Astrocyte of the cerebellum (primary cell): ENCODE data around the gene CDH4.
A peak's percentile ranks its signal among the peaks of the same experiment; 100 is the strongest.

Experiments
- DNase-seq: peaks from one replicate; pipeline ENCODE4 v3.0.0-alpha.2; 2011; ENCODE audit warnings: low read depth
- H3K4me3 ChIP-seq: 2 replicates; pipeline ENCODE4 v1.5.1; 2011; ENCODE audit warnings: mild to moderate bottlenecking, low read depth, low read length, moderate library complexity
- CTCF ChIP-seq: IDR thresholded peaks from 2 replicates; pipeline ENCODE4 v1.5.1; 2012; ENCODE audit warnings: low read length, low read depth, moderate library complexity, mild to moderate bottlenecking; ENCODE audit errors: missing control alignments
- in situ Hi-C: cut with HindIII; loops from 2 replicates; pipeline ENCODE4 v1.10.0; 2017; ENCODE audit warnings: low sequenced_read_pairs

CDH4 gene

DNA sequence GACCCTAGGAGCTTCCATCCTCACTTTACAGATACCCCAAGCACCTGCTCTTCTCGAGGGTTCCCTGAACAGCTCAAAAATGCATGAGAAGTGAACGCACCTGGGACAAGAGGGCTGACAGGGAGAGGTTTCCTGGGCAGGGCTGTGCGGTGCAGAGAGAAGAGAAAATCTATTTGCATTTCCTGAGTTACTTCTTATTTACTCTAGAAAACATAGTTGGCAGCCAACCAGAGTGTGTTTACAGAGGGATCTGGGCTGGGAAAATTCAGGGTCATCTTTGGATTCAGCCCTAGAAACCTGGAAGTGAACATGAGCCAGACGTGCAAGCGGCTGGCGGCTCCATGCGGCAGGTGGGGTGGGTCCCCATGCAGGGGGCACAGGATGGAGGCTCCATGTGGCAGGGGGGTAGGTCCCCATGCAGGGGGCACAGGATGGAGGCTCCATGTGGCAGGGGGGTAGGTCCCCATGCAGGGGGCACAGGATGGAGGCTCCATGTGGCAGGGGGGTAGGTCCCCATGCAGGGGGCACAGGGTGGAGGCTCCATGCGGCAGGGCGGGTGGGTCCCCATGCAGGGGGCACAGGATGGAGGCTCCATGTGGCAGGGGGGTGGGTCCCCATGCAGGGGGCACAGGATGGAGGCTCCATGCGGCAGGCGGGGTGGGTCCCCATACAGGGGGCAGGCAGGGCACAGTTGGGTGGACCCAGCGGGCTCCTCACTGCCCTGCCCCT is 471.6 kb downstream of the CDH4 start:
- H3K4me3 ChIP-seq: no peak overlapping the region
- DNase-seq: no peak
- in situ Hi-C loops: no loop called here
- TF ChIP-seq CTCF: no peak

DNA sequence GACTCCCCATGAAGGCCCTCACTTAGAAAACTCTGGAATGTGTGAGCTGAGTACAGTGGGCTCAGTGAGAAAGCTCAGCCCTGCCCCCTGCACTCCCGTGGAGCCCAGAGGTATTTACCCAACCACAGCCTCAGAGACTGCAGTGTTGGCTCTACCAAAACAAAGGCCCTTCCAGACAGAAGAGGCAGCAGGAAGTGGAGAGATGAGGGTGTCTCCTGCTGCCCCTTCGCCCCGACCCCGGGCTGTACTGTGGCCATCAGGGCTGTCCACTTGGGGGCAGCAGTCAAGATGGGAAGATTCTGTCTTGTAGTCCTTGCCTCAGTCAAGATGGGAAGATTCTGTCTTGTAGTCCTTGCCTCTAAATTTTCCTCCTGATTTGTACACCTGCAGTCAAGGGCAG is 472.3 kb downstream of the CDH4 start:
- in situ Hi-C loops: no loop called here
- peak; percentile 39 for TF ChIP-seq CTCF
- no peak overlapping the region for H3K4me3 ChIP-seq
- DNase-seq: no peak

DNA sequence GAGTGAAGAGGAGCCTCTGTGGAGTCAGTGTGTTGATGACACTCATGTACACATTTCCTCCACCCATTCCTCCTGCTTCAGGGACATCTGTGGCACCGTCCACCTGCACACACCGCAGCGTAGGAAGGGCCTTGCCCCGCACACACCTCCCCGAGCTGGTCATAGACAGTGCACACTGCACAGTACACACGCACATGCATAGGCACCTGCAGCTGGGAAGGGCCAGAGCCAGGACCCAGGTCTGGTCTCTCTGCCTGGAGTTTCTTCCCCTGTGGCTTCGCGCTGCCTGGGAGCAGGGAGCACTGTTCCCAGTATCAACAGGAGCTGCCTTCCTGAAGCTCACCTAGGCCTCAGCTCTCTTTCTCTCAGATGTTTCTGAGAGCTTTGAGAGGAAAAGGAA is 473.1 kb downstream of the CDH4 start:
- H3K4me3 ChIP-seq: no peak overlapping the region
- DNase-seq: no peak
- TF ChIP-seq CTCF: no peak
- in situ Hi-C loops: no loop called here

DNA sequence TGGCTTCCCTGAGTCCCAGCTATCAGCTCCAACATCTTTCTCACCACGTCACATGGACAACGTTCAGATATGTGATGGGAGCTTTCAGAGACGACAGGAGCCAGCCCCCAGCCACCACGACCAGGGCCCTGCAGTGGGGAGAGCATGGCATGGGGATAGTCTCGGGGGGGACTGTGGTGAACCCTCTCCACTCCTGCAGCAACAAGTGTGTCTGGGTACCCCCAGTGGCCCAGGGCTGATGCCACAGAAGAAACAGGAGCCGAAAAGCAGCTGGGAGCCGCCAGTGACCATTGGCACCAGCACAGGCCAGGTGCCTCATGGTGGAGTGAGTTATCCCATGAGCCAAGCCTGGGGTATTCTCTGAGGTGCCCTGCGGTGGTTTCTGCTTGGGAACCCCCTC is 473.9 kb downstream of the CDH4 start:
- no peak for TF ChIP-seq CTCF
- H3K4me3 ChIP-seq: no peak overlapping the region
- in situ Hi-C loops: no loop called here
- DNase-seq: no peak

DNA sequence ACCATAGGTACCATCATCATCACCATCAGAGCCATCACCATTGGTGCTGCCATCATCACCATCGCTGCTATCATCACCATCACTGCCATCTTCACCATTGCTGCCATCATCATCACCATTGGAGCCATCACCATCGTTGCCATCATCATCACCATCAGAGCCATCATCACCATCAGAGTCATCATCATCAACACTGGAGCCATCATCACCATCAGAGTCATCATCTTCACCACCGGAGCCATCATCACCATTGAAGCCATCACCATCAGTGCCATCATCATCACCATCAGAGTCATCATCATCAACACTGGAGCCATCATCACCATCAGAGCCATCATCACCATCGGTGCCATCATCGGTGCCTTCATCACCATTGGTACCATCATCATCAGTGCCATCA is 474.9 kb downstream of the CDH4 start:
- no peak overlapping the region for H3K4me3 ChIP-seq
- in situ Hi-C loops: no loop called here
- no peak for TF ChIP-seq CTCF
- no peak for DNase-seq

- in situ Hi-C loops: no loop called here
- TF ChIP-seq CTCF: no peak
These were observed 475.7 kb downstream of the CDH4 start for GRCh38 chr20:61727761-61728160.

GRCh38 chr20:61728326-61728725 is 476.3 kb downstream of the CDH4 start:
- in situ Hi-C loops: no loop called here
- no peak for DNase-seq
- TF ChIP-seq CTCF: no peak
- H3K4me3 ChIP-seq: no peak overlapping the region

More at GRCh38 chr20:61727761-61728160, 475.7 kb downstream of the CDH4 start:
- H3K4me3 ChIP-seq: no peak overlapping the region
- DNase-seq: no peak
